Umbilical cord (tissue), 2 donors: Measurements from ENCODE around the gene CNIH2. TPM values are rescaled to one million over a fixed set of nuclear protein-coding genes. Genes with fewer than 3 reads are reported as not detected.
A peak's percentile ranks its signal among the peaks of the same experiment; 100 is the strongest.
"Not testable (repeated sequence)": the region's sequence is repeated elsewhere in the genome, so short reads cannot be mapped to it uniquely, and the experiment has no call there.

ENCODE experiments used
- DNase-seq: peaks from one replicate; pipeline ENCODE4 v3.0.0-alpha.2; 2015; ENCODE audit warnings: low spot score
- total RNA-seq: library from RNA; depleted of rRNA; stranded (reverse); fragments of >200 nt; gene quantifications from one replicate; pipeline ENCODE4 v1.2.3, GENCODE V29; 2014; ENCODE audit warnings: low replicate concordance; ENCODE audit not compliant: insufficient read depth

The CNIH2 gene
- total RNA-seq, 1 donor from 2014 or later: not detected

GRCh38 chr11:66291303-66291705 is 13.3 kb downstream of the CNIH2 start:
- no peak for DNase-seq

DNA sequence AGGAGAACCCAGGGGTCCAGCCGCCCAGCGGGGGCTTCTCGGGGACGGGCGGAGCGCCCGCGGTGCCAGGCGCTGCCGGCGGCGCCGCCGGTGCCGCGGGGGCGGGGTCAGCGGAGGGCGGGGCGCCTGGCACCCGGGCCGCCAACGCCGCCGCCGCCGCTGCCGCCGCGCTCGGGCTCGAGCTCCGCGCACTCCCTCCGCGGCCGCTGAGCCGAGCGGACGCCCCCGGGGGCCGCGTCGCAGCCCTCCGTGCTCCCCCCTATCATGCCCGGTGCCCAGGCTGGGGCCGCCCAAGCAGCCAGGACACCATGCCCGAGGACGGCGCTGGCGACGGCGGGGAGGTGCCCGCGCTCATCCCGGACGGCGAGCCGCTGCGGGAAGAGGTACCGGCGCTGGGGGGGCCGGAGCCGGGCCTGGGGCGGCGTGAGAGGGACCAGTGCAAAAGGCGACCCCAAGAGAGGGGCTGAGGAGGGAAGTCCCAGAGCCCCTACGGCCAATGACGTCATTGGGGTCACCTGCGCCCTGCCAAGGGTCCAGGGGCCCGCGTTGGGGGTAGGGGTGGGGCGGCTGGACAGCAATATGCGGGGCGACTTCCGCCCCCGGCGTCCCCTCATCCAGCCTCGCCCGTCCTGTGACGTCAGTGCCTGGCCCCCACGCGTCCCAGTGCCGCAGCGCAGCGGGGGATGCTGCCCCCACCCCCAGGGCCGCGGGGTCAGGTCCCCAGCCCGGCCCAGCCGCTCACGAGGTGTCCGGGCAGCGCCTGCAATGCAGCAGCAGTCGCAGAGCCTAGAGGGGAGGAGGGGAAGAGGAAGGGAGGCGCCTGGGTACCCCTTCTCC is 13.9 kb downstream of the CNIH2 start, which contains the start of gene TMEM151A:
Gene TMEM151A, plus strand, starts transcription at position 189 of the 837 bp plus-strand sequence. Its CDS starts 120 bp downstream, at position 309.
- no peak for DNase-seq

DNA sequence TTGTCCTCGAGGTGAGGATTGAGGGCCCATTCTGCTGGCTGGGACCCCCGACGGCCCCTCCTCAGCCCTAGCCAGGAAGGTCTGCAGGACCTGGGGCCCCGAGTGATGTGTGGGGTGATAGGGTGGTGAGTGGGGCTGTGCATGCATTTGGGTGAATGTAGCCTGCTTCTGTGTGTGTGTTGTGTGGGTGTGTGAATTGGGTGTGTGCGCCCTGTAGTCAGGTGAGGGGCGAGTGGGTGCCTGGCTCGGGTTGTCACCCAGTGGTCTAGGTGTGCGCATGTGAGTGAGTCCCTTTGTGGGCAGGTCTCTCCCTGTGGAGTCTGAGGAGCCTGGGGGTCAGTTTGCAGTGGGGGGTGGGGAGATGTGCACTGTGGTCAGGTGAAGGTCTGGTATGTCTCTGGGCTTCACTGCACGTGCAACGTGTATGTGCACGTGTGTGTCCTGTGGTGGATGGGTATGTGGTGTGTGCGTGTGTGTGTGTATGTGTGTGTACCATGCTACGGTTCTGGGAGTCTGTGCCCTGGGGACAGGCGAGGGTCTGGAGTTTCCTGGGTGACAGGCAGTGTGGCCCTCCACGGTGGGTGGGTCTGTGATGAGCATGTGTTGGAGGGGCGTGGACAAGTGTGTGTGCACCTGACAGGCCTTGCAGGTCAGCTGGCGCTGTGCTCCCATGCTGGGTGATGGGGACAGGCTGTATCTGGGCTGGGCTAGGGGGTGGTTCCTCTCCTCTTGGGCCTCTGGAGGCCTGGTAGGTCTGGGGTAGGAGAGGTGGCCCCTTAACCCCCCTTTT is 14.8 kb downstream of the CNIH2 start:
- DNase-seq: no peak

GRCh38 chr11:66293352-66293751 is 15.4 kb downstream of the CNIH2 start:
- no peak for DNase-seq

- DNase-seq: no peak
Measured at GRCh38 chr11:66293777-66294625, 16.0 kb downstream of the CNIH2 start.

- DNase-seq: no peak
Measured at GRCh38 chr11:66294626-66295620, 16.9 kb downstream of the CNIH2 start.

DNA sequence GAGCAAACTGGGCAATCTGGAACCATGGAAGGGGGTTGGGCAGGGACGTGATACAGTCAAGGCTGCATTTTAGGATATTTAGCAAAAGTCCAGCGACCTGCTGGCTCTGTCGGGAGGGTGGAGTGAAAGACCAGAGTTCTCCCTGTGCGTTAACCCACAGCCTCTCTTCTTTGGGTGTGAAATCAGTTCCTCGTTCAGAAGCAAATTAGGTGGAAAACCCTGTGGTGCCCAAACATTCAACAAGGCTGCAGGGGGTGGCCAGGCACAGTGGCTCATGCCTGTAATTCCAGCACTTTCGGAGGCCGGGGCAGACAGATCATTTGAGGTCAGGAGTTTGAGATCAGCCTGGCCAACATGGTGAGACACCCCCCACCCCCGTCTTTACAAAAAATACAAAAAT is 19.6 kb downstream of the CNIH2 start:
- no peak for DNase-seq

DNA sequence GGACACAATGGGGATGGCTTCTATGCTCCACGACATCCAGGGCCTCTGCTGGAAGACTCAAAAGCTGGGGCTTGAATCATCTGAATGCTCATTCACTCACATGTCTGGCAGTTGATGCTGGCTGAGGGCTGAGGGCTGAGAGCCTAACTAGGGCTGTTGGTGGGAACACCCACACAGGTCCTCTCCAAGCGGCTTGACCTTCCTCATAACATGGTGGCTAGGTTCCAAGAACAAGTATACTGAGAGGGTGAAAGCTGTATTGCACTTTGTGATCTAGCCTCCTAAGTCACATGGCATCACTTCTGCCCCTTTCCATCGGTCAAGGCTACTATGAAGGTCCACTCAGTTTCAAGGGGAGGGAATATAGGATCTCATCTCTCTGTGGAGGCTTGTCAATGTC is 21.2 kb downstream of the CNIH2 start:
- DNase-seq: no peak

DNA sequence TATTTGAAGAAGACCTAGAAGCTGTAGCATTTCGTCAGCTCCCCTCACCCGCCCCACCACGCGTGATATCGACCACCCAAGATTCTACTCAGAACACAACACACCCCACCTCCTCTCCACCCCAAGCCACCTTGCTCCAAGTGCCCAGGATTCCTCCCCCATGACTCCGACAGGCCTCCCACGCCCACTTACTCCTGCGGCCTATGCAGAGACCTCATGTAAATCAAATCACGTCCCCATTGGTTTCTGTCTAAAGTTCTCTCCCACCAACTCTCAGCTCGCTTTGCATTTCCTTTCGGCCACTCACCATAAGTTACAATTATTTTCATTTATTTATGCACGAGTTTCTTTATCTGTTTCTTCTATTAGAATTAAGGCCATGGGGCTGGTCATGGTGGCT is 24.7 kb downstream of the CNIH2 start:
- DNase-seq: no peak

GRCh38 chr11:66309475-66309874 is 31.5 kb downstream of the CNIH2 start:
- no peak for DNase-seq

GRCh38 chr11:66310324-66310723 is 32.3 kb downstream of the CNIH2 start:
- DNase-seq: no peak

- not testable (repeated sequence) for DNase-seq
Measured at GRCh38 chr11:66310803-66311440, 32.9 kb downstream of the CNIH2 start.

GRCh38 chr11:66311470-66311964 is 33.5 kb downstream of the CNIH2 start:
- no peak for DNase-seq

GRCh38 chr11:66311965-66312548 is 34.1 kb downstream of the CNIH2 start:
- peak; percentile 97 for DNase-seq

DNA sequence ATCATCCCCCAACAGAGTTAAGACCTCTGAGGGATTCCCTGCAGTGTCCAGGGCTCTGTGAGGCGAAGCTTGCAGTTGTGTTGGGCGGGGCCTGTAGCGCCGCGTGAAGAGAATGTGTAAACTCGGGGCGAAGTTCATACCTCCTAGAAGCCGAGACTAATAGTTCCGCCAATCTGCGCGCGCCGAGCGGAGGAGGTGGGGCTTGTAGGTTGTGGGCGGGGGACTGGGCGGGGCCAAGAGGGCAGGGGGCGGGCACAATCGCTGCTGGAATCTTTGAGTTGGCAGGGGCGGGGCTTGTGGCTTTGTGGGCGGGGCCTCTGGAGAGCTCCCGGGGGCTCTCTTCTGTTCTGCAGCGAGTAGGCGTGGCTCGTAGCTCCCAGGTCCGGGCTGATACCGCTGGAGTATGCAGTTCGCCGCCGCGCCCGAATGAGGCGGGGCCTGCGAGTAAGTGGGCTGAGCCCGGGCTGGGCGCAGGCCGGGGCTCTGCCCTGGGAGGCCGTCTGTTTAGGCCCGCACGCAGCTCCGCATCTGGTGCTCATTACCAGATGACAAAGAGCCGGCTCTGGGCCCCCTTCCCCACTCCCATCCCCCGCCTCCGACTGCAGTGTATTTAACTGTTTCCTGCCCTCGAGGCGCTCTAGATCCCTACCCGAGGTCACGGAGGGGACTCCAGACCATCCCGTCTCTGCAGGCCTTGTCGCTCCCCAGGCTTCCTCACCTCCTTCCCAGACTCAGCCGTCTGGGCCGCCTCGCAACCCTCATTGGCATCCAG is 34.8 kb downstream of the CNIH2 start:
- peak; percentile 99 for DNase-seq

DNA sequence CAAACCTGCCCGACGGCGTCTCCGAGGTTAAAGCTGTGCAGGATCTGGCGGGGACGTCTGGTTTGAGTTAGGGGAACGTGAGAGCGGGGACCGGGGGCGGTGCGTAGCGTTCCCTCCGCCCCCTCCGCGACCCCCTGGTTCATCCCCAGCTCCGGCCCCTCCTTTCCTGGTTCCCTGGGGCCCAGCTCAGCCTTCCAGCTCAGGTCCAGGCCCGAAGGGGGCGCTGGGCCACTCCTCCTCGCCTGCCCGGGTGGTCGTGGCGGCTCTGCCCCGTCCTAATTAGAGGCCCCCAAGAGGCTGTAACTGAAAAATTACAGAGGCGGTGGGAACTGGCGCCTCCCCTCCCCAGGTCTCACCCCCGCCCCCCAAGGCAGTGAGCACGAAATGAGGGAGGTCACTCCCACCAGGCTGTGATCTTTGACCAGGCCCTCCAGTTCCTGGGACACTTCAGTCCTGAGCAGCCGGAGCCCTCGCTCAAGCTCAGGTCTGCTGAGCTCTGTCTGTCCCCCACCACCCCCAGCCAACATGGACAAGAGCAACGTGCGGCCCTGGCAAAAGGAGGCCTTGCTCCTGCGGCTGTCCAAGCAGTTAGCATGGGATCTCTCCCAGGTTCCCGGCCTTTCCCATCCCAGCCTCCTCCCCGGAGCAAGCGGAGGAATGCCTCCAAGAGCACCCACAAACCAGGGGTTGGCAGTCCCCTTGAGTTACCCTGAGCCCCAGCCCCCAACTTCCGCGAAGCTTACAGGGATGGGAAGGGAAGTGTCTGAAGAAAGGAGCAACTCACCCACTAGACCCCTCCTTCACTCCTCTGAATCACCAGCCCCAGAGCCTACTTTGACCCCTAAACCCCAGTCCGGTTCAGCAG is 35.6 kb downstream of the CNIH2 start:
- no peak for DNase-seq

DNA sequence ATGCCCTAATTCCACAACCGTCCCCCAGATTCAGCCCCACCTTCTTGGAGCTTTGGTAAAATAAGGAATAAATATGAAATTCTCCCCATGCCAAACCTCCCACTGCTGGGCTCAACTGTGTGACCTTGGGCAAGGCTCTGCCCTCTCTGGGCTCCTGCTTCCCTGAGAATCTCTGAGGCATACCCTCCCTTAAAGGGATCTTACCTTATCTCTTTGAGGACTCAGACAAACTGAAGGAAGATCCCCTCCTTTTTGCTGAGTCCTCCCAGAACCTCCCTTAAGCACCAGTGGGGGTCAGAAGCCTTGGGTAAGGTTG is 36.2 kb downstream of the CNIH2 start:
- no peak for DNase-seq
